Measurements from ENCODE around the gene DNM3. TPM values are rescaled to one million over a fixed set of nuclear protein-coding genes. Genes with fewer than 3 reads are reported as not detected.

The DNM3 gene
- total RNA-seq, 1 donor from 2014 or later: 4.7 TPM

DNA sequence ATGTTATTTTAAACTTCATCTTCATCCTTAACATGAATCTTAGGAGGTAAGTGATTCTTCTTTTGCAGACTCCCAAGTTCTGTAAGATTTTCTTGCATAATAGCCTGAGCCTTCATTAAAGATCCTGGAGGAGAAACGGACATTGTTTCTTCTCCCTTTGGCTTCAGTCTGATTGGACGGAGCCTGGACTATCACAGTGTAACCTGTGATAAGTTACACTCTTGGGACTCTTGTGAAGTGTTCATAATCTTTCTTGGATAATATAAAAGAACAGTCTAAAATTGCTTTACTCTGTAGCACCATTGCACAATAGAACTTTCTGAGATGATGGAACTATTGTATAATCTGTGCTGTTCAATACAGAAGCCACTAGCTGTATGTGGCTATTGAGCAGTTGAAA, 244.8 kb downstream of the DNM3 start:
- H2AFZ ChIP-seq (ENCODE audit: low read depth, low read length): no peak overlapping the region
- no peaks in the 10 kb centered on the region for H3K27me3 ChIP-seq (ENCODE audit: insufficient read depth, low read length)
- no peaks in the 10 kb centered on the region for H3K79me2 ChIP-seq (ENCODE audit: insufficient read depth, low read length)
- H3K9me3 Mint-ChIP-seq (ENCODE audit: unreplicated experiment): no peaks in the 10 kb centered on the region
- H4K20me1 ChIP-seq (ENCODE audit: insufficient read depth, low read length): no peaks in the 10 kb centered on the region
- no peak overlapping the region for H3K4me2 ChIP-seq (ENCODE audit: low read length)
- H3K27ac ChIP-seq (ENCODE audit: low read depth, low read length): no peak overlapping the region
- peaks cover 4% of the 10 kb centered on the region for H3K4me1 Mint-ChIP-seq (ENCODE audit: low read depth, unreplicated experiment)
- H3K27me3 Mint-ChIP-seq (ENCODE audit: low read depth, unreplicated experiment): no peaks in the 10 kb centered on the region
- no peaks in the 10 kb centered on the region for H3K36me3 Mint-ChIP-seq (ENCODE audit: low read depth, unreplicated experiment)
- no peak overlapping the region for H3K9ac ChIP-seq (ENCODE audit: low read length)
- no peak for DNase-seq (ENCODE audit: low read depth)
- H3K4me3 ChIP-seq (ENCODE audit: insufficient read depth, low read depth, low read length): no peak overlapping the region
- no peak overlapping the region for H3K27ac Mint-ChIP-seq (ENCODE audit: unreplicated experiment)
- no peaks in the 10 kb centered on the region for H3K4me1 ChIP-seq (ENCODE audit: insufficient read depth, low read length)
- FAIRE-seq: no peak
- no peak for TF ChIP-seq EZH2 (IDR thresholded peaks at IDR 0.05; ENCODE audit: insufficient read depth, low read length)
- TF ChIP-seq, protein P1, sequence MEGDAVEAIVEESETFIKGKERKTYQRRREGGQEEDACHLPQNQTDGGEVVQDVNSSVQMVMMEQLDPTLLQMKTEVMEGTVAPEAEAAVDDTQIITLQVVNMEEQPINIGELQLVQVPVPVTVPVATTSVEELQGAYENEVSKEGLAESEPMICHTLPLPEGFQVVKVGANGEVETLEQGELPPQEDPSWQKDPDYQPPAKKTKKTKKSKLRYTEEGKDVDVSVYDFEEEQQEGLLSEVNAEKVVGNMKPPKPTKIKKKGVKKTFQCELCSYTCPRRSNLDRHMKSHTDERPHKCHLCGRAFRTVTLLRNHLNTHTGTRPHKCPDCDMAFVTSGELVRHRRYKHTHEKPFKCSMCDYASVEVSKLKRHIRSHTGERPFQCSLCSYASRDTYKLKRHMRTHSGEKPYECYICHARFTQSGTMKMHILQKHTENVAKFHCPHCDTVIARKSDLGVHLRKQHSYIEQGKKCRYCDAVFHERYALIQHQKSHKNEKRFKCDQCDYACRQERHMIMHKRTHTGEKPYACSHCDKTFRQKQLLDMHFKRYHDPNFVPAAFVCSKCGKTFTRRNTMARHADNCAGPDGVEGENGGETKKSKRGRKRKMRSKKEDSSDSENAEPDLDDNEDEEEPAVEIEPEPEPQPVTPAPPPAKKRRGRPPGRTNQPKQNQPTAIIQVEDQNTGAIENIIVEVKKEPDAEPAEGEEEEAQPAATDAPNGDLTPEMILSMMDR (IDR thresholded peaks at IDR 0.05; ENCODE audit: insufficient read depth, low read depth, low read length): no peak
- no peak overlapping the region for H3K4me3 Mint-ChIP-seq (ENCODE audit: unreplicated experiment)
- no peaks in the 10 kb centered on the region for H3K36me3 ChIP-seq (ENCODE audit: insufficient read depth, low read length)
- H3K9me3 ChIP-seq (ENCODE audit: insufficient read depth, low read depth, low read length): no peaks in the 10 kb centered on the region

DNA sequence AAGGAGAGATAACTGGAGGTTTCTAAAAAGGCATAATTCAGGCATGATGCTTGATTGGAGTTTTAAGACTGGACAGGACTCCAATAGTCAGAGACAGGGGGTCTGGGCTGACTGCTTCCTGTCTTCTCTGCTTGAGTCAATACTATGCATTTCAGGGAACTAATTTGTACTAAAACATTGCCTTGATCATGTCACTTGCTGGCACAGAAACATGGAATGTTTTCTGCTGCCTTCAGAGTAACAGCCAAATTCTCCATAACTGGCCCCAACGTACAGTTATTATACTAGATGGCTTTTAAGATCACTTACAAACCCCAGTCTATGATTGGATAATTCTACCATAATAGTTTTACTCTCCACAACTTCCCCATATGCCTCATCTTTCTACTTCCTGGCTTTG, 247.0 kb downstream of the DNM3 start:
- no peak for FAIRE-seq

More for the DNA sequence above, 247.0 kb downstream of the DNM3 start:
- H3K36me3 ChIP-seq (ENCODE audit: insufficient read depth, low read length): no peaks in the 10 kb centered on the region
- H3K4me2 ChIP-seq (ENCODE audit: low read length): no peak overlapping the region
- no peaks in the 10 kb centered on the region for H3K27me3 ChIP-seq (ENCODE audit: insufficient read depth, low read length)
- peaks cover 11% of the 10 kb centered on the region for H3K4me1 Mint-ChIP-seq (ENCODE audit: low read depth, unreplicated experiment)
- no peaks in the 10 kb centered on the region for H3K79me2 ChIP-seq (ENCODE audit: insufficient read depth, low read length)
- H3K27ac ChIP-seq (ENCODE audit: low read depth, low read length): no peak overlapping the region
- H3K4me3 Mint-ChIP-seq (ENCODE audit: unreplicated experiment): no peak overlapping the region
- no peaks in the 10 kb centered on the region for H3K27me3 Mint-ChIP-seq (ENCODE audit: low read depth, unreplicated experiment)
- no peak overlapping the region for H3K27ac Mint-ChIP-seq (ENCODE audit: unreplicated experiment)
- H4K20me1 ChIP-seq (ENCODE audit: insufficient read depth, low read length): no peaks in the 10 kb centered on the region
- no peak for TF ChIP-seq EZH2 (IDR thresholded peaks at IDR 0.05; ENCODE audit: insufficient read depth, low read length)
- TF ChIP-seq, protein P1 (IDR thresholded peaks at IDR 0.05; ENCODE audit: insufficient read depth, low read depth, low read length): no peak
- H3K4me3 ChIP-seq (ENCODE audit: insufficient read depth, low read depth, low read length): no peak overlapping the region
- no peaks in the 10 kb centered on the region for H3K36me3 Mint-ChIP-seq (ENCODE audit: low read depth, unreplicated experiment)
- H3K4me1 ChIP-seq (ENCODE audit: insufficient read depth, low read length): no peaks in the 10 kb centered on the region
- H3K9me3 Mint-ChIP-seq (ENCODE audit: unreplicated experiment): no peaks in the 10 kb centered on the region
- no peak overlapping the region for H2AFZ ChIP-seq (ENCODE audit: low read depth, low read length)
- H3K9ac ChIP-seq (ENCODE audit: low read length): no peak overlapping the region
- H3K9me3 ChIP-seq (ENCODE audit: insufficient read depth, low read depth, low read length): no peaks in the 10 kb centered on the region
- no peak for DNase-seq (ENCODE audit: low read depth)
